Muscle of leg (tissue), 11 donors: Measurements from ENCODE around the gene BICRAL. TPM values are rescaled to one million over a fixed set of nuclear protein-coding genes. Genes with fewer than 3 reads are reported as not detected.
A peak's percentile ranks its signal among the peaks of the same experiment; 100 is the strongest.

Source experiments
- DNase-seq: peaks from one replicate; pipeline ENCODE4 v3.0.0; 2013
- H3K27ac ChIP-seq: one replicate; pipeline ENCODE4 v1.5.1; 2013; ENCODE audit warnings: mild to moderate bottlenecking, low read length, control low read depth
- H3K27me3 ChIP-seq: one replicate; pipeline ENCODE4 v1.6.1; 2013; ENCODE audit warnings: low read length; ENCODE audit not compliant: control insufficient read depth, insufficient read depth
- H3K36me3 ChIP-seq: one replicate; pipeline ENCODE4 v1.6.1; 2013; ENCODE audit warnings: low read length; ENCODE audit not compliant: control insufficient read depth, insufficient read depth
- H3K4me1 ChIP-seq: one replicate; pipeline ENCODE4 v1.6.1; 2013; ENCODE audit warnings: low read length; ENCODE audit not compliant: control insufficient read depth, insufficient read depth
- H3K4me3 ChIP-seq: one replicate; pipeline ENCODE4 v1.5.1; 2013; ENCODE audit warnings: low read length, control low read depth
- H3K9me3 ChIP-seq: replicated peaks from 2 replicates; pipeline ENCODE4 v1.6.1; 2013; ENCODE audit warnings: low read depth, low read length; ENCODE audit not compliant: control insufficient read depth
- WGBS: methylation state at CpG from one replicate; pipeline ENCODE4 v1.1.5; 2013; ENCODE audit warnings: missing lambda C conversion rate; ENCODE audit not compliant: insufficient coverage; 5-methylcytosine and 5-hydroxymethylcytosine counted together
- polyA plus RNA-seq, 8 donors: library from polyadenylated mRNA; unstranded; fragments of 120-200 nt; gene quantifications; one replicate each; pipeline versions ENCODE4 v1.2.1 to v1.2.3, GENCODE V29; 2013; ENCODE audit warnings: inconsistent platforms in 1 of 8, low replicate concordance in 1 of 8; ENCODE audit not compliant: insufficient read length in 8 of 8, insufficient read depth in 1 of 8
- total RNA-seq: library from RNA; stranded (reverse); fragments of 120-200 nt; gene quantifications from one replicate; pipeline ENCODE4 v1.2.4, GENCODE V29; 2013

BICRAL gene
- total and polyA plus RNA-seq, 9 donors, result 8.1 to 12.8 (median 10.6) TPM

DNA sequence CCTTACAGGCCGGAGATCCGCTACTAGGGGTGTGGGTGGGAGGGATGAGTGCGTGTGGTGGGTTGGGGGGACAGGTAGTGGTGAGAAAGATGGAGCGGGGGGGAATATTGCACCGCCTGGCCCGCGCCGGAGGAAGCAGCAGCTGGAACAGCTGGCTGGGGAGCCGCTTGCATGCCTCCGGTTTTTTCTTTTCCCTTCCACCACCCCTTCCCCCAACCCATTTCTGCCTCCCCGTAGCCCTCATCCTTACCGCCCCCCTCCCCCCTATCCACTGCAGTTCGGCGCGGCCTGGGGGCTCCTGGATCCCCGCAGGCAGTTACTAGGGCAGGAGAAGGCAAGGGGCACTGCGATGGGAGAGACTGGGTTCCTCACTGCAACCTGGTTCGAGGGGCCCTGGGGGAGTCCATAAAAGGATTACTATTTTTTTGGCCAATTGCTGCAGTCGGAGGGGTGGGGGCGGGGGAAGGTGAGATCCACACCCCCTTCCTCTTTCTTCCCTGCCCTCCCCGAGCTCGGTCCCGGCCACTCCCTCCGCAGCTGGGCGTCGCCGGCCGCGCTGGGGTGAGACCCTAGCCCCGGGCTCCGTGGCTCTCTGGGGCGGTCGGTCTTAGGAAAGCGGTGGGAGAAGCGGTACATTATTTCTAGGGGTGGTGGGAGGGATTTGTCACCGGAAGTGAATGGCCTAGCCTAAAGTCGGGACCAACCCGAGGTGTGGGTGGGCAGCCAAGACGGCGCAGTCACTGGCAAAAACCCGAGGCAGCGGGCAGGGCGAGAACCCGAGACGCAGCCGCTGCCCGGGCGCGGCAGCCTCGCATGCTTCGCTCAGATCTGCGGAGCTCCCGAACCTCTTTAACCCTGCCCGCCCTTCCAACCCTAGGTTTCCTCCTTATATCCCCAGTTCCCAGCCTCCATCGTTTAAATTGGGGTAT, 35.1 kb upstream of the BICRAL start:
- peak; percentile 95 for DNase-seq
- under 1% methylated on average over 25 of the region's 55 CpGs for WGBS
- Histone ChIP-seq H3K36me3 (no peaks in the 10 kb centered on the region), H3K4me3 (peak overlapping the region; percentile 84), H3K4me1 (peaks cover 17% of the 10 kb centered on the region), H3K27me3 (no peaks in the 10 kb centered on the region), H3K9me3 (no peaks in the 10 kb centered on the region), H3K27ac (peak overlapping the region; percentile 99)

DNA sequence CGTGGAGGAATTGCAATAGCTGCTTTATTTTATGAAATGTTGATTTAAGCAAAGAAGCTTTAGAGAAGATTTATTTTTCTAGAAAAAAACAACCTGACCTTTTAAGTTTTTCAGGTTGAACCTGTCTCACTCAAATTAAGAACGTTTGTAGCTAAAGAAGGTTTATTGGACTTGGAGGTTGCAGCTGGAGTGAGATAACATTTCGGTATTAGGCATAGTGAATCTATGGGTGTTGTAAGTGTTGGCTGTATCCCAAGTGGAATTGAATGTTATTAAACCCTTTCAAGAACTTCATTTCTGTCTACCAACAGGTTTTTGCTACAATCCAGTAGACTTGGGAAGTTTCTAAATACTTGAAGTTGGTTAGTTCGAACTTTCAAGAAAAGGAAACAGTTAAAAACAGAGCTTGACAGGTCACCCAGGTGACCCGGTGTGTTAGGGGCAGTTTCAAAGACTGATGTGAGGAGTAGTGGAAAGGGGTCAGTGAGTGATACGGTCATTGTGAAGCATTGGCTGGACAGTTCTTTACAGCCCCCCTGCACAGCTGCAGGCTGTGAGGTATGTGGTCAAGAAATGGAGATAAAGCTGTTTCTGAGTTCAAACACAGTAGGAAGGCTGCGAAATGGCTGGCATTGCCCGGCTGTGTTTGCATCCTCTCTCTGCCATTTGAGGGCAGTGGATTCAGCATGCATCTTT, 33.5 kb upstream of the BICRAL start:
- Histone ChIP-seq H3K36me3 (no peaks in the 10 kb centered on the region), H3K27me3 (no peaks in the 10 kb centered on the region), H3K4me1 (peaks cover 17% of the 10 kb centered on the region), H3K4me3 (no peak overlapping the region), H3K27ac (no peak overlapping the region), H3K9me3 (no peaks in the 10 kb centered on the region)
- 50% methylated on average over 5 of the region's 8 CpGs for WGBS
- DNase-seq, result no peak

DNA sequence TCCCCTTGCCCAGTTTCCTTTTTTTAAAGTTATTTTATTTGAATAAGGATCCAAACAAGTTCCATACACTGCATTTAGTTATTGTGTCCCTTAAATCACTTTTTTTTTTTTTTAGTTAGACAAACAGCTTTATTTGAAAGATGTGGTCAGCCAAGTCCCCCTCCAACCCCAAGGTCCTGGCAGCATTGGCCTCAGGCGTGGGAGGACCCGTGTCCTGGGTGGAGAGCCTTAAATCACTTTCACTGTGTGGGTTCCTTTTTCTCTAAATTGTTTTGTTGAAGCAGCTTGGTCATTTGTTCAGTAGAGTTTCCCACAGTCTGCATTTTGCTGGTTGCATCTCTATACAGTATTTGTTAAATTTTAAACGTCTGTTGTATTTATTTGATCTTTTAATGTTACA, 30.8 kb upstream of the BICRAL start:
- DNase-seq, result no peak
- H3K4me3 ChIP-seq, result no peak overlapping the region
- peaks cover 4% of the 10 kb centered on the region for H3K4me1 ChIP-seq
- no CpG with 5 or more reads among the region's 3 CpGs for WGBS
- H3K9me3 ChIP-seq, result no peaks in the 10 kb centered on the region
- no peaks in the 10 kb centered on the region for H3K27me3 ChIP-seq
- H3K27ac ChIP-seq, result no peak overlapping the region
- no peaks in the 10 kb centered on the region for H3K36me3 ChIP-seq

DNA sequence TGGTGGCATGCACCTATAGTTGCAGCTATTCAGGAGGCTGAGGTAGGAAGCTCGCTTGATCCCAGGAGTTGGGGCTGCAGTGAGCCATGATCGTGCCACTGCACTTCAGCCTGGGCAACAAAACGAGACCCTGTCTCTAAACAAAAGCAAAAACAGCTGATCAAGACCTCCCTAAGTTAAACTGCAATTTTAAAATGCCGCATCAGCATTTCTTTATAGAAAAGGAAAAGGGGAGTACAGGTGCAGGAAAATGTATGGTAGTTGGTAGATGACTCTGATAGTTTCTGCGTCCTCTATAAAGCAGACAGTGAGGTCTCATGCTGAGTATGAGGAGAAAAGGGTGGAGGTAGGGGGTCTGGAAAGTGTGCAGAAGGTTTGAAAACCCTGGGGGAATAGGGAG, 27.1 kb upstream of the BICRAL start:
- Histone ChIP-seq H3K4me1 (no peaks in the 10 kb centered on the region), H3K4me3 (no peak overlapping the region), H3K9me3 (no peaks in the 10 kb centered on the region), H3K27ac (no peak overlapping the region), H3K36me3 (peaks cover 11% of the 10 kb centered on the region), H3K27me3 (no peaks in the 10 kb centered on the region)
- DNase-seq, result no peak
- 90% methylated on average over 2 of the region's 5 CpGs for WGBS

- H3K4me1 ChIP-seq, result no peaks in the 10 kb centered on the region
- no CpG with 5 or more reads among the region's 7 CpGs for WGBS
- H3K36me3 ChIP-seq, result peaks cover 11% of the 10 kb centered on the region
- H3K4me3 ChIP-seq, result no peak overlapping the region
- no peak for DNase-seq
- no peak overlapping the region for H3K27ac ChIP-seq
- no peaks in the 10 kb centered on the region for H3K9me3 ChIP-seq
- H3K27me3 ChIP-seq, result no peaks in the 10 kb centered on the region
Measured at GRCh38 chr6:42756722-42757121, 25.1 kb upstream of the BICRAL start.

DNA sequence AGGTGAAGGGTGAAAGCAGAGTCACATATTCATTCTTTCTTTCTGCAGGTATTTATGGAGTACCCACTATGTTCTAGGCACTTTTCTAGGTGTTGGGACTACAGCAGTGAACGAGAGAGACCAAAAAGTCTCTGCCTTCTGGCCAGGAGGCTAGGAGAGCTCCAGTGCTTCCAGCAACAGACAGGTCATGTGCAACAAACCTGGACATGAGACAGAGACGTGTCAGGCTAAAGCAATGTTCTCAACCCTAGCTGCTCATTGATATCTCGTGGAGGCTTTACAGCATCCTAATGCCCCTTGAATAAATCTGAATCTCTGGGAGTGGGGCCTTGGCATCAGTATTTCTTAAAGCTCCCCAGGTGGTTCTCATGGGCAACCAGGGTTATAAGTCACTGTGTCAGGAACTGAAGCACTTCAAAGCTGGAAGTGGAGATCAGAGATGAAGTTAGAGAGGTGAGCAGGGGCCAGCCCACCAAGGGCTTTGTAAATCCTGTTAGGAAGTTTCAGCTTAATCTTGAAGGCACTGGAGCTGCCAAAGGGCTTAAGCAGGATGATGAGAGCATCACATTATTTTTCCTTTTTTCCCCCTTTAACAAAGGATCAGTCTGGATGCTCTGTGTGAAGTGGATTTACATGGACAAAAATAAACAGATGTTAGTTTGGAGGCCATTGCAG, 23.0 kb upstream of the BICRAL start:
- DNase-seq, result no peak
- H3K27me3 ChIP-seq, result no peaks in the 10 kb centered on the region
- no peaks in the 10 kb centered on the region for H3K4me1 ChIP-seq
- no peaks in the 10 kb centered on the region for H3K9me3 ChIP-seq
- H3K27ac ChIP-seq, result no peak overlapping the region
- WGBS, result 73% methylated on average over 3 of the region's 3 CpGs
- H3K36me3 ChIP-seq, result peaks cover 11% of the 10 kb centered on the region
- no peak overlapping the region for H3K4me3 ChIP-seq

DNA sequence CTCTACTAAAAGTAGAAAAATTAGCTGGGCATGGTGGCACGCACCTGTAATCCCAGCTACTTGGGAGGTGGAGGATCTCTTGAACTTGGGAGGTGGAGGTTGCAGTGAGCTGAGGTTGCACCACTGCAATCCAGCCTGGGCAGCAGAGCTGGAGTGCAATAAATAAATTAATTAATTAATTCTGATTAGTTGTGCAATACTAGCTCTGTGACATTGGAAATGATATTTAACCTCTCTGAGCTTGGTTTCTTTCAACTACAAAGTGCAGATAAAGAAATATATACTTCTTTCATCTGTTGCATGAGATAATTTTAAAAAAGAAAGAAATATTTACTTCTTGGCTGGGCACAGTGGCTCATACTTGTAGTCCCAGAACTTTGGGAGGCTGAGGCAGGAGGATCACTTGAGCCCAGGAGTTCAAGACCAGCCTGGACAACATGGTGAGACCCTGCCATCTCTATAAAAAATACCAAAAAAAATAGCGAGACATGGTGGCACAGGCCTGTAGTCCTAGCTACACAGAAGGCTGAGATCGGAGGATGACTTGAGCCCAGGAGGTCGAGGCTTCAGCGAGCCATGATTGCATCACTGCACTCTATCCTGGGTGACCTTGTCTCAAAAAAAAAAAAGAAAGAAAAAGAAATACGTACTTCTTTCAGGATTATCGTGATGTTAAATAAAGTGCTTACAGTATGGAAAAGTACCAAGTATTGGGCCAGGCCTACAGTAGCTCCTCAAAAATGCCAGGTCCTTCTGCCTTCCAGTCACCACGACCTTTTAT, 20.4 kb upstream of the BICRAL start:
- no peak overlapping the region for H3K27ac ChIP-seq
- DNase-seq, result no peak
- peaks cover 11% of the 10 kb centered on the region for H3K36me3 ChIP-seq
- H3K27me3 ChIP-seq, result no peaks in the 10 kb centered on the region
- 84% methylated on average over 3 of the region's 8 CpGs for whole genome bisulfite sequencing
- no peak overlapping the region for H3K4me3 ChIP-seq
- H3K4me1 ChIP-seq, result no peaks in the 10 kb centered on the region
- no peaks in the 10 kb centered on the region for H3K9me3 ChIP-seq

GRCh38 chr6:42762426-42762859, 19.4 kb upstream of the BICRAL start:
- Histone ChIP-seq H3K4me3 (no peak overlapping the region), H3K36me3 (peaks cover 11% of the 10 kb centered on the region), H3K27me3 (no peaks in the 10 kb centered on the region), H3K4me1 (no peaks in the 10 kb centered on the region), H3K27ac (no peak overlapping the region), H3K9me3 (no peaks in the 10 kb centered on the region)
- DNase-seq, result no peak
- 100% methylated on average over 1 of the region's 3 CpGs for WGBS

DNA sequence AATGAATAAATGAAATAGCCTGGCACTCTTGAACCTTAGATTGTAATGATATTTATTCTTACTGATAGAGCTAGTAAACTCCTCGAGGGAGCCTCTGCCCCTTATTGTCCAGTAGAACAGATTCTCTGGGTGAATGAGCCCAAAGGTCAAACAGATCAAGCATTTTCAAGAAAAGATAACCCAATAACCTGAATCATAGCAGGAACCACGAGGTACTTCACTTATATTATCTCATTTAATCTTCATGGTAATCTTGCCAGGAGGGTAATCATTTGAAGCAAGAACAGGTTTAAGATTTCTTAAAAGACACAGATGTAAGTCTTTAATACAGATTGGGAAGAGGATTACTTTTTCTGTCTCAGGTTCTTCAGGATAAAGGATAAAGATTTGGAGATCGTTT, 18.9 kb upstream of the BICRAL start:
- no peak overlapping the region for H3K4me3 ChIP-seq
- no peak overlapping the region for H3K27ac ChIP-seq
- H3K27me3 ChIP-seq, result no peaks in the 10 kb centered on the region
- H3K9me3 ChIP-seq, result no peaks in the 10 kb centered on the region
- no peak for DNase-seq
- peaks cover 9% of the 10 kb centered on the region for H3K36me3 ChIP-seq
- no CpG with 5 or more reads among the region's 3 CpGs for WGBS
- no peaks in the 10 kb centered on the region for H3K4me1 ChIP-seq
